Liver (tissue), 9 donors: ENCODE results near the gene RFPL1. TPM values are rescaled to one million over a fixed set of nuclear protein-coding genes. Genes with fewer than 3 reads are reported as not detected.

Experiments used
- DNase-seq: peaks from one replicate; pipeline ENCODE4 v3.0.0-alpha.2; 2017; ENCODE audit warnings: low spot score
- H3K27ac ChIP-seq, 2 donors: one replicate each; pipeline ENCODE4 v1.7.0; 2013; ENCODE audit warnings: inconsistent platforms in 2 of 2, low read length in 2 of 2, control low read depth in 1 of 2, low read depth in 1 of 2, mild to moderate bottlenecking in 1 of 2
- H3K27me3 ChIP-seq, 4 donors: one replicate each; pipeline versions ENCODE4 v1.6.1 to v1.7.0; 2013; ENCODE audit warnings: low read length in 3 of 4, inconsistent platforms in 1 of 4, mild to moderate bottlenecking in 1 of 4, moderate library complexity in 1 of 4; ENCODE audit not compliant: control insufficient read depth in 4 of 4, insufficient read depth in 4 of 4
- H3K36me3 ChIP-seq, 4 donors: one replicate each; pipeline versions ENCODE4 v1.6.1 to v1.7.0; 2013; ENCODE audit warnings: low read length in 3 of 4, mild to moderate bottlenecking in 3 of 4, low read depth in 1 of 4, moderate library complexity in 1 of 4; ENCODE audit not compliant: control insufficient read depth in 4 of 4, insufficient read depth in 3 of 4
- H3K4me1 ChIP-seq, 4 donors: one replicate each; pipeline versions ENCODE4 v1.6.1 to v1.7.0; 2013; ENCODE audit warnings: low read length in 3 of 4, mild to moderate bottlenecking in 3 of 4, moderate library complexity in 1 of 4; ENCODE audit not compliant: control insufficient read depth in 4 of 4, insufficient read depth in 4 of 4
- H3K4me3 ChIP-seq, 3 donors: one replicate each; pipeline versions ENCODE4 v1.6.1 to v1.7.0; 2013; ENCODE audit warnings: low read length in 3 of 3, control low read depth in 1 of 3, low read depth in 1 of 3, mild to moderate bottlenecking in 1 of 3
- H3K9ac ChIP-seq, 2 donors: one replicate each; pipeline ENCODE4 v1.7.0; 2013; ENCODE audit warnings: low read length in 2 of 2, mild to moderate bottlenecking in 2 of 2, moderate library complexity in 2 of 2, control low read depth in 1 of 2, low read depth in 1 of 2
- H3K9me3 ChIP-seq, 4 donors: one replicate each; pipeline versions ENCODE4 v1.6.1 to v1.7.0; 2013; ENCODE audit warnings: low read length in 3 of 4; ENCODE audit not compliant: control insufficient read depth in 4 of 4
- ATF3 ChIP-seq: IDR thresholded peaks from 2 replicates; pipeline ENCODE4 v1.6.1; 2016; ENCODE audit warnings: antibody characterized with exemption
- CTCF ChIP-seq: fragments of 150-350 bp; IDR thresholded peaks from 2 replicates; pipeline ENCODE4 v1.5.1; 2017; ENCODE audit warnings: improper control_type of control experiment, low read depth, low read length; ENCODE audit not compliant: missing input control
- EGR1 ChIP-seq, 2 donors: IDR thresholded peaks; 2 replicates each; pipeline ENCODE4 v1.6.1; 2016 to 2018; ENCODE audit warnings: antibody characterized with exemption in 2 of 2, low read depth in 2 of 2
- FOXA1 ChIP-seq: IDR thresholded peaks from 2 replicates; pipeline ENCODE4 v1.6.1; 2016; ENCODE audit warnings: antibody characterized with exemption
- FOXA2 ChIP-seq: IDR thresholded peaks from 2 replicates; pipeline ENCODE4 v1.6.1; 2016; ENCODE audit warnings: antibody characterized with exemption
- GABPA ChIP-seq, 2 donors: IDR thresholded peaks in 1 of 2; conservative IDR thresholded peaks in 1 of 2; 2 replicates each; pipeline ENCODE4 v1.6.1; 2016; ENCODE audit warnings: antibody characterized with exemption in 2 of 2, mild to moderate bottlenecking in 1 of 2, moderate library complexity in 1 of 2
- HNF4A ChIP-seq, 2 donors: conservative IDR thresholded peaks; 2 replicates each; pipeline ENCODE4 v1.6.1; 2016; ENCODE audit warnings: antibody characterized with exemption in 2 of 2, mild to moderate bottlenecking in 2 of 2
- HNF4G ChIP-seq: IDR thresholded peaks from 2 replicates; pipeline ENCODE4 v1.6.1; 2016; ENCODE audit warnings: antibody characterized with exemption
- JUND ChIP-seq, 2 donors: IDR thresholded peaks; 2 replicates each; pipeline ENCODE4 v1.6.1; 2016; ENCODE audit warnings: antibody characterized with exemption in 2 of 2
- MAX ChIP-seq: IDR thresholded peaks from 2 replicates; pipeline ENCODE4 v1.6.1; 2016; ENCODE audit warnings: antibody characterized with exemption
- NR2F2 ChIP-seq: IDR thresholded peaks from 2 replicates; pipeline ENCODE4 v1.6.1; 2016; ENCODE audit warnings: antibody characterized with exemption
- RAD21 ChIP-seq, 2 donors: IDR thresholded peaks; 2 replicates each; pipeline ENCODE4 v1.6.1; 2016; ENCODE audit warnings: antibody characterized with exemption in 2 of 2, mild to moderate bottlenecking in 2 of 2
- REST ChIP-seq: IDR thresholded peaks from 2 replicates; pipeline ENCODE4 v1.6.1; 2016; ENCODE audit warnings: antibody characterized with exemption, mild to moderate bottlenecking
- RXRA ChIP-seq, 2 donors: IDR thresholded peaks; 2 replicates each; pipeline ENCODE4 v1.6.1; 2017 to 2018; ENCODE audit warnings: antibody characterized with exemption in 2 of 2, mild to moderate bottlenecking in 1 of 2
- TAF1 ChIP-seq: conservative IDR thresholded peaks from 2 replicates; pipeline ENCODE4 v1.6.1; 2016; ENCODE audit warnings: antibody characterized with exemption, mild to moderate bottlenecking
- YY1 ChIP-seq: IDR thresholded peaks from 2 replicates; pipeline ENCODE4 v1.6.1; 2016; ENCODE audit warnings: antibody characterized with exemption, mild to moderate bottlenecking
- ZBTB33 ChIP-seq: IDR thresholded peaks from 2 replicates; pipeline ENCODE4 v1.6.1; 2016; ENCODE audit warnings: antibody characterized with exemption
- WGBS: extraction: QIAGEN DNeasy Blood & Tissue Kit; methylation state at CpG from one replicate; pipeline ENCODE4 v1.1.7; 2013; 5-methylcytosine and 5-hydroxymethylcytosine counted together
- polyA plus RNA-seq, 2 donors: library from polyadenylated mRNA; stranded (reverse) in 1 of 2; unstranded in 1 of 2; fragments of 200-250 nt in 1 of 2; fragments of >200 nt in 1 of 2; fragmentation: Nextera tagmentation in 1 of 2; extraction: Ambion mirVana in 1 of 2; gene quantifications; one replicate each; pipeline versions ENCODE4 v1.2.1 to v1.2.3, GENCODE V29; 2013 to 2015
- total RNA-seq, 2 donors: library from RNA; depleted of rRNA; stranded (reverse); fragments of >200 nt; gene quantifications; one replicate each; pipeline ENCODE4 v1.2.3, GENCODE V29; 2014
- donor health status: healthy.
- donor health status: healthy.
- donor health status: healthy.
- donor health status: healthy.
- donor health status: healthy.

Gene RFPL1
- total and polyA plus RNA-seq, 4 donors, result 1.0 TPM; not detected in 2

GRCh38 chr22:29480262-29480511 is 41.8 kb downstream of the RFPL1 start (continued):
- TF ChIP-seq REST, result no peak
- no peak for TF ChIP-seq GABPA (IDR thresholded peaks at IDR 0.05 in 1 of 2, conservative IDR thresholded peaks at IDR 0.05 in 1 of 2)
- TF ChIP-seq FOXA1, result no peak
- no peak for TF ChIP-seq ZBTB33
- TF ChIP-seq RXRA (IDR thresholded peaks at IDR 0.05), result no peak
- no peak for TF ChIP-seq JUND (IDR thresholded peaks at IDR 0.05)

- peak; percentile 49 for DNase-seq
- peaks cover 0 to 8% (median 3%) of the 10 kb centered on the region in 4 donors for H3K27me3 ChIP-seq
- H3K9ac ChIP-seq, result no peak overlapping the region
- no peaks in the 10 kb centered on the region for H3K36me3 ChIP-seq
- TF ChIP-seq RAD21 (IDR thresholded peaks at IDR 0.05) (peak in 1 of 2 donors; percentile 10), YY1 (no peak)
- H3K9me3 ChIP-seq, result peaks cover 0 to 2% (median 0%) of the 10 kb centered on the region in 4 donors
- peaks cover 9 to 18% (median 13%) of the 10 kb centered on the region in 4 donors for H3K4me1 ChIP-seq
- H3K4me3 ChIP-seq, result peak overlapping the region in 1 of 3 donors; percentile 19
- 19% methylated on average over 107 of the region's 107 CpGs for WGBS
- H3K27ac ChIP-seq, result no peak overlapping the region
These were observed 42.3 kb downstream of the RFPL1 start for GRCh38 chr22:29480512-29481264.

- WGBS, result 25% methylated on average over 15 of the region's 15 CpGs
These were observed 43.0 kb downstream of the RFPL1 start for GRCh38 chr22:29481265-29482000.

More at GRCh38 chr22:29481265-29482000, 43.0 kb downstream of the RFPL1 start:
- TF ChIP-seq CTCF (no peak), YY1 (no peak), RAD21 (IDR thresholded peaks at IDR 0.05) (no peak), REST (no peak), FOXA1 (no peak), HNF4A (conservative IDR thresholded peaks at IDR 0.05) (no peak), RXRA (IDR thresholded peaks at IDR 0.05) (no peak), MAX (no peak), TAF1 (no peak), NR2F2 (no peak), EGR1 (IDR thresholded peaks at IDR 0.05; ENCODE audit: low read depth in 2 of 2) (no peak), HNF4G (no peak), GABPA (IDR thresholded peaks at IDR 0.05 in 1 of 2, conservative IDR thresholded peaks at IDR 0.05 in 1 of 2) (no peak), ATF3 (no peak), FOXA2 (no peak)
- Histone ChIP-seq H3K9me3 (peaks cover 0 to 2% (median 0%) of the 10 kb centered on the region in 4 donors), H3K27ac (no peak overlapping the region), H3K36me3 (no peaks in the 10 kb centered on the region), H3K4me1 (peaks cover 9 to 18% (median 13%) of the 10 kb centered on the region in 4 donors), H3K9ac (no peak overlapping the region), H3K4me3 (peak overlapping the region in 1 of 3 donors; percentile 19), H3K27me3 (peaks cover 0 to 8% (median 3%) of the 10 kb centered on the region in 4 donors)
- no peak for DNase-seq
